Measurements from ENCODE around the gene HECTD4.

DNA sequence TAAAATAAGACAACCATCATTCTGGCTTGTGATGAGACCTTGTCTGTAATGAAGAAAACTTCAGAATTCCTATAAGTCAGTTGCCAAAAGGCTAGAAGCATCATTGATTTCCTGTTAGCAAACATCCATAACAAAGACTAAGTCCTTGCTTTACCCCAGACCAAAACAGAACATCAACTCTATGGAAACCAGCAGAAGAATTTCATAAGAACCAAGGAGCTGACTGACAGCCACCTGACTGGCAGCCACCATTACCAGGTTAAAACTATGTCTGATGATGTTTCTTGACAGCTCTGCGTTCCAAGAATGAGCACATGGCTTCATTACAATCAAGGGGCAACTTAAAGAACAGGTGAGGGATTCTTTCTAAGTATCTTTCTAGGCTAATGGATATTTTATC, 29.3 kb downstream of the HECTD4 start:
- TF ChIP-seq, protein P1, sequence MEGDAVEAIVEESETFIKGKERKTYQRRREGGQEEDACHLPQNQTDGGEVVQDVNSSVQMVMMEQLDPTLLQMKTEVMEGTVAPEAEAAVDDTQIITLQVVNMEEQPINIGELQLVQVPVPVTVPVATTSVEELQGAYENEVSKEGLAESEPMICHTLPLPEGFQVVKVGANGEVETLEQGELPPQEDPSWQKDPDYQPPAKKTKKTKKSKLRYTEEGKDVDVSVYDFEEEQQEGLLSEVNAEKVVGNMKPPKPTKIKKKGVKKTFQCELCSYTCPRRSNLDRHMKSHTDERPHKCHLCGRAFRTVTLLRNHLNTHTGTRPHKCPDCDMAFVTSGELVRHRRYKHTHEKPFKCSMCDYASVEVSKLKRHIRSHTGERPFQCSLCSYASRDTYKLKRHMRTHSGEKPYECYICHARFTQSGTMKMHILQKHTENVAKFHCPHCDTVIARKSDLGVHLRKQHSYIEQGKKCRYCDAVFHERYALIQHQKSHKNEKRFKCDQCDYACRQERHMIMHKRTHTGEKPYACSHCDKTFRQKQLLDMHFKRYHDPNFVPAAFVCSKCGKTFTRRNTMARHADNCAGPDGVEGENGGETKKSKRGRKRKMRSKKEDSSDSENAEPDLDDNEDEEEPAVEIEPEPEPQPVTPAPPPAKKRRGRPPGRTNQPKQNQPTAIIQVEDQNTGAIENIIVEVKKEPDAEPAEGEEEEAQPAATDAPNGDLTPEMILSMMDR (conservative IDR thresholded peaks at IDR 0.05; ENCODE audit: low read depth, low read length): no peak
- TF ChIP-seq CEBPB (IDR thresholded peaks at IDR 0.05; ENCODE audit: low read depth, low read length) (no peak), POLR2A (IDR thresholded peaks at IDR 0.05; ENCODE audit: low read depth, low read length) (no peak), SMC3 (IDR thresholded peaks at IDR 0.05; ENCODE audit: low read depth, low read length) (no peak)

Measured in IMR-90 (cell line).